IPS-18c (cell line): Measurements from ENCODE around the gene KRTAP4-6.
"Not testable (repeated sequence)": the region's sequence is repeated elsewhere in the genome, so short reads cannot be mapped to it uniquely, and the experiment has no call there.

ENCODE experiments used
- H3K4me3 ChIP-seq: 2 replicates; pipeline ENCODE4 v1.7.0; 2013; ENCODE audit warnings: low read depth, mild to moderate bottlenecking, low read length, moderate library complexity; ENCODE audit not compliant: insufficient read depth
- H3K9me3 ChIP-seq: one replicate; pipeline ENCODE4 v1.6.1; 2013; ENCODE audit warnings: mild to moderate bottlenecking, low read length, moderate library complexity; ENCODE audit not compliant: control insufficient read depth, insufficient read depth

The KRTAP4-6 gene

DNA sequence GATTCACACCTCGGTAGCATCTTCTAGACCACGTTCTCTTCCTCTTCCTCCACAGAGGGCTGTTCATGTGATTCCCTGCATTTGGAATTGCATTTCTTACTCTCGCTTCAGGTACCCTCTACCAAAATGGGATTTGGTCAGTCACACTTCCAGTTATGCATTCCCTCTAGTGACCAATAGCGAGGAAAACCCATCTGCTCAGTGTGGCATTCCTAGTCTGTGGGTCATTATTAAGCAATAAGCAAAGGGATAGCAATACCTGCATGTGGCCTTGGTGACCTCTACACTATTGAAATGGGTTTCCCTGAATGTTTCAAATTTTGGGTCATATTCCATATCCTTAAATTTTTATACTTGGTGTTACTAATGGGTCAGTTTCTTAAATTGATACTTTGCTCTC lies 9.7 kb upstream of the KRTAP4-6 start:
- H3K4me3 ChIP-seq = no peak overlapping the region

DNA sequence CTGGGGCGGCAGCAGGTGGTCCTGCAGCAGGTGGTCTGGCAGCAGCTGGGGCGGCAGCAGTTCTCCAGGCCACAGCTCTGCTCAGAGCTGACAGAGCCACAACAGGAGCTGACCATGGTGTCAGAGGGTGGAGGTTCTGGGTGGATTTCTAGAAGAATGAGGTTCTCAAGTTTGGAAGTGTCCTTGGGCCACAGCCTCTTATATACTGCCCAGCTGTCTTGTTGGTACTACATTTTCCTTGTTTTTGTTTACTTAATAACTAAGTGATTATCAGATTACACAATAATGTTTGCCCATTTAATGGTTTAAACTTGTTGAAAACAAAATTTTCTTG lies 9.3 kb upstream of the KRTAP4-6 start, which contains the start of gene KRTAP4-5:
KRTAP4-5 (minus strand) TSS at position 174 of the 334 bp plus-strand sequence; CDS start at position 116, 58 bp downstream.
- no peaks in the 10 kb centered on the region for H3K9me3 ChIP-seq

More for the DNA sequence above, 9.7 kb upstream of the KRTAP4-6 start:
- no peaks in the 10 kb centered on the region for H3K9me3 ChIP-seq

DNA sequence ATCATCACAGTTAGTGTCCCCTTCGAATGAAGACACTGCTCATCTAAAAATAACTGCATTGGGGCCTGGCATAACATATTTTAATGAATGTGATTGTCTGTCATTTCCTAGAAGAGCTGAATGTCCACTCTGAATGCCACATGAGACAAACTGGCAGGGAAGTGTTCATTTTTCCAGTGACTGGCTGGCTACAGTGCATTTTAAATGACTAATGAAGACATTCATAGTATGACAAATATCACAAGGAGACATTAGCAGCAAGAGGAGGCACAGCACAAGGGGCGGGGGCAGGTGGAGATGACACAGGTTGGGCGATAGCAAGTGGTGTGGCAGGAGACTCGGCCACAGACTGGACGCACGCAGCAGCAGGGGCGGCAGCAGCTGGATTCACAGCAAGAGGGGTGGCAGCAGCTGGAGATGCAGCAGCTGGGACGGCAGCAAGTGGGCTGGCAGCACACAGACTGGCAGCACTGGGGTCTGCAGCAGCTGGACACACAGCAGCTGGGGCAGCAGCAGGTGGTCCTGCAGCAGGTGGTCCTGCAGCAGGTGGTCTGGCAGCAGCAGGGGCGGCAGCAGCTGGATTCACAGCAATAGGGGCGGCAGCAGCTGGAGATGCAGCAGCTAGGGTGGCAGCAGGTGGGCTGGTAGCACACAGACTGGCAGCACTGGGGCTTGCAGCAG lies 8.8 kb upstream of the KRTAP4-6 start:
- not testable (repeated sequence) for H3K9me3 ChIP-seq, H3K4me3 ChIP-seq

More for the DNA sequence above, 9.3 kb upstream of the KRTAP4-6 start, which contains the start of gene KRTAP4-5:
- no peak within 1 kb of the TSS for H3K4me3 ChIP-seq

DNA sequence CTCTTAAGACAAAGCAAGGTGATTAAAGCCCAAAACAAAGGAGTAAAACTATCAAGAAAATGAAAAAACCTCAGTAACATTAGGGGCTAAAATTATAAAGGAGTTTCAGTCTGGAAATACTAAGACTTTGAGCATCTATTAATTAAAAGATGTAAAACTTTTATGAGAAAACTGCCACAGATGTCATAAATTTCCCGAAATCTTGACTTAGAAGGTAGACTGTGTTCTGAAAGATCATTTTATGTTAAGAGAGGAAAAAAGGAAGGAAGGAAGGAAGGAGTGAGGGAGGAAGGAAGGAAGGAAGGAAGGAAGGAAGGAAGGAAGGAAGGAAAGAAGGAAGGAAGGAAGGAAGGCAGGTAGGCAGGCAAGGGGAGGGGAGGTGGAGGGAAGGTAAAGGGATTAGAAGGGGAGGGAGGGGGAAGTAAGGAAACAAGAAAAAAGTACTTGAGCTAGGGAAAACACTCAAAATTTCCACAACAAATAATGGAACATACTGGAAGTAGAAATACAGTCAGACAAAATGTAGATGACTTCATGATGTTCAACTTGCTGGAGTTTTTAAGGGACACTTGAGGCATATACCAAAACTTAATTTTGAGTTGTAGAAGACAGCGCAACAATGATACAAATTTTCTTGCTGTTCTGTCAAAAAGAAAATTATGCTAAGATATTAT lies 7.3 kb upstream of the KRTAP4-6 start:
- Histone ChIP-seq H3K4me3 (no peak overlapping the region), H3K9me3 (no peaks in the 10 kb centered on the region)

DNA sequence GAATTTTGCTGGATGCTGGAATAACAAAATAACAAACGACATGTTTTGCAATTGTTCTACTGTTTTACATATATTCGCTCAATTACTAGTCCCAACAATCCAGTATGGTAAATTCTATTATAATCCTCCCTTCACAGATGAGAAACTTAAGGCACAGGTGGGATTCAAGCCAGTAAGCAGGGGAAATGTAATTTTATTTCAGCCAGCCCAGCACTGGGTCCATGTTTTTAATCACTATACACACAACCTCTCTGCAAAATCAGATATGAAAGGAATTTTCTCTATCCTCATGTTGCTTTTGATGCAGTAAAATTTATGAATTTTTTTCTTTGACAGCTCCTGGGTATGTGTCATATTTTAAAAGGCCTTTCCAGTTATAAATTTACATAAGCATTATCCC lies 4.9 kb upstream of the KRTAP4-6 start:
- Histone ChIP-seq H3K4me3 (no peak overlapping the region), H3K9me3 (peaks cover 2% of the 10 kb centered on the region)

DNA sequence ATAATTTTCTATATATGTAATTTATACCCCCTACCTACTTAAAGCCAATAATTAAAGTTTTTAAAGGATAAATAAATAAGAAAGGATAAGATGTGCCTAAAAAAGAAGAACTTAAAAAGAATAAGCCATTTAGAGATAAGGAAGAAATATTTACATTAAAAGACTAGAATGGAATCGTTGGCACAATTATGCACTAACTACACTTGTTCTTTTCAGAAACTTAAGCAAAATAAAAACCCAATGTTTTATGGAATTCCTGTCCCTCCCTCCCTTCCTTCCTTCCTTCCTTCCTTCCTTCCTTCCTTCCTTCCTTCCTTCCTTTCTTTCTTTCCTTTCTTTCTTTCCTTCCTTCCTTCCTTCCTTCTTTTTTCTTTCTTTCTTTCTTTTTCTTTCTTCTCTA lies 4.5 kb upstream of the KRTAP4-6 start:
- no peak overlapping the region for H3K4me3 ChIP-seq
- H3K9me3 ChIP-seq = peaks cover 5% of the 10 kb centered on the region

DNA sequence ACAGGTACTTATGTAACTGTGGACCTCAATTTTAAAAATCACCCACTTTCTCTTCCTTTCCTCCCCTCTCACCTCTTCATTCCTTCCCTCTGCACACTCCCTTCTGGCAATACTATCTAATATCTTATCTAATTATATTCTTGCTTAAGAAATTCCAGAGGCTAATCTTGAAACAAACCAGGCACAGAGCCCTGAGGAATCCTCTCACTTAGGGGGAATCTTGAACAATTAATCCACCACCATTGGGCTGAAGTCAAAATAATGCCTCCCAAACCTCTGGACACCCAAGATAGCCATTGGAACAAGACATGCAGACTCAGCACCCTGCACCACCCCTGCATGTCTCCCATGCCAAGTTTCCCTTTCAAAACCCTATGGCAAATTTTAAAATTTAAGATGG lies 1.0 kb upstream of the KRTAP4-6 start:
- Histone ChIP-seq H3K9me3 (peaks cover 5% of the 10 kb centered on the region), H3K4me3 (no peak overlapping the region)

DNA sequence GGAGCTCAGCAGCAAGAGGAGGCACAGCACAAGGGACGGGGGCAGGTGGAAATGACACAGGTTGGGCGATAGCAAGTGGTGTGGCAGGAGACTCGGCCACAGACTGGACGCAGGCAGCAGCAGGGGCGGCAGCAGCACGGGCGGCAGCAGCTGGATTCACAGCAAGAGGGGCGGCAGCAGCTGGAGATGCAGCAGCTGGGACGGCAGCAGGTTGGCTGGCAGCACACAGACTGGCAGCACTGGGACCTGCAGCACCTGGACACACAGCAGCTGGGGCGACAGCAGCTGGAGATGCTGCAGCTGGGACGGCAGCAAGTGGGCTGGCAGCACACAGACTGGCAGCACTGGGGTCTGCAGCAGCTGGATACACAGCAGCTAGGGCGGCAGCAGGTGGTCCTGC lies 479 bp downstream of the KRTAP4-6 start:
- not testable (repeated sequence) for H3K9me3 ChIP-seq, H3K4me3 ChIP-seq

DNA sequence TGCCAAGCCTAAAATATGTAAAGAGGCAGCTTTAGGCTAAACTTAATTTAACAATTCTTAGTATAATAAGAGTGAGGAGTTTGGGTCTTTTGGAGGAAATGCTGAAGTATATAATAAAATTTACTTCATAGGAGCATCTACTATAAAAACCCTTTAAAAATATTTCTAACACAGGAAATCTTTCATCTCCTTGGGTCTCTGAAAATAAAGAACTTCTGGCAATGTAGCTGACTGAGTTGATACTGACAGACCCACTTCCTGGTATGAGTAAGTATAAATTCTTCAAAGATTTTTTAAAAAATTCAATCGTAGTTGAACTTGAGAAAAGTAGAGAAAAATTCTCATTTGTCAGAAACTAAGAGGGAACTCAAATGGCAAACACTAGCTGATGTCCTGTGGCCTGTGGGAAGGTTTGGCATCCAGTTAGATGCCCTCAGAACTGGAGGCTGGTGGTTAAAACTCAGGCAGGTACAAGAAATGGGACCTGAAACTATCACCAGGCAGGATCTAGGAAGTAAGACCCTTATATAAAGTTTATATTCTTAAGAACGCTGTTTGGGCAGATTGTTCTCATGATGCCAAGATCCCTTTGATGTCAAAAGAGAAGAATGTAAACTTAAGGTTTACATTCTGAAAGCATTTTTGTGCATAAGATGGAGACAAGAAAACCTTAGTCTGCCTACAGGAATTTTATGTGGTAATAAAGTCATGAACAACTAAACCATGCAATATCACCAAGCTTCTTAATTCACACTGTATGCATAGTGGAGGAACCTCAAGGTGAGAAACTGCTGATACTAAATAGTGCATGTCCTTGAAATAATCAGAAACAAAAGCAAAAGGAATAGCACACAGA lies 6.2 kb downstream of the KRTAP4-6 start:
- H3K9me3 ChIP-seq = no peaks in the 10 kb centered on the region
- H3K4me3 ChIP-seq = no peak overlapping the region

DNA sequence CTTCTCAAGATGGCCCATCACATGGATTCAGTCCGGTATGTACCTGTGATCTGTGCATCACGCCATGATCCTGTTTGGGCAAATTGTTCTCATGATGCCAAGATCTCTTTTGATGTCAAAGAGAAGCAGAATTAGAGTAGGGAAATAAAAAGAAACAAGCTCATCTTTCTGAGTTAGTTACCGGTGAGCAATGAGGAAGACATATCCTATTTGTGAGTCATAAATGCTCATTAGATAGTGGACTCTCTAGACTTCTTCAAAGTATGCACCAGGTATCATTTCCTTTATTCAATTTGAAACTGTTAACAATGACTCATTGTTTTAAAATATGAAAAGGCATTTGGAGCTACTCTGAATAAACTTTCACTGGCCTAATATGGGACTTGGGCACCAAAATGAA lies 8.4 kb downstream of the KRTAP4-6 start:
- H3K4me3 ChIP-seq = no peak overlapping the region

DNA sequence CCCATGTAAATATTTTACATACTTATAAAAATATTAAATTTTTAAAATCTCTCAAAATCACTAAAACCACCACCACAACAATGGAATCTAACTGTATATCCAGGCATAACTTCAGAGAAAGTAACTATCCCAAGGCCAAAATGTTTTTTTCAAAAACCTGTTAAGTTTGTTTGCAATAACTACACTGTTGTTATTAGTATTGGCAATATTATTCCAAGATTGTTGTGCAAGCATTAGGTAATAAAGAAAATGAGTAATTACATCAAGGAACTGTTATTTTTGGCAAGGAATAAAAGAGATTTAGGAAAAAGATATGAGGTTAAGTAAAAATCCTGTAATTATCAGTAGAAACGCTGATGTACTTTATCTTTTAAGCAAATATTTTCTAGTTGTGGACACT lies 13.0 kb downstream of the KRTAP4-6 start:
- Histone ChIP-seq H3K9me3 (no peaks in the 10 kb centered on the region), H3K4me3 (no peak overlapping the region)

More for the DNA sequence above, 8.4 kb downstream of the KRTAP4-6 start:
- no peaks in the 10 kb centered on the region for H3K9me3 ChIP-seq

DNA sequence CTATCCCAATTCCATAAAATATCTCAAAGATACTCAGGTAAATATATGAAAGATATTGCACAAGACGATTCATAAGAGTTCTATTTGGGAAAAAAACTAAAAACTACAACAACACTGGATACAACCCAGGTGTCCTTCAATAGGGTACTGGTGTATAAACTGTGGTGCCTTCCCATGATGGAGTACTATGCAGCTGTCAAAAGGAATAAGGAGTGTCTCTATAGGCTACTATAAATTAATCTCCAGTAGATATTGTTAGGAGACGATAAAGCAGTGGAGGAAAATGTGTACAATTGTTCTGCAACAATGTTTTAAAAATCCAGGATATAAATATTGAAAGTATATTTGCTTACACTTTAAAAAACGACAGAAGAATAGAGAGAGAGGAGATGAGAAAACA lies 13.9 kb downstream of the KRTAP4-6 start:
- H3K4me3 ChIP-seq = no peak overlapping the region

DNA sequence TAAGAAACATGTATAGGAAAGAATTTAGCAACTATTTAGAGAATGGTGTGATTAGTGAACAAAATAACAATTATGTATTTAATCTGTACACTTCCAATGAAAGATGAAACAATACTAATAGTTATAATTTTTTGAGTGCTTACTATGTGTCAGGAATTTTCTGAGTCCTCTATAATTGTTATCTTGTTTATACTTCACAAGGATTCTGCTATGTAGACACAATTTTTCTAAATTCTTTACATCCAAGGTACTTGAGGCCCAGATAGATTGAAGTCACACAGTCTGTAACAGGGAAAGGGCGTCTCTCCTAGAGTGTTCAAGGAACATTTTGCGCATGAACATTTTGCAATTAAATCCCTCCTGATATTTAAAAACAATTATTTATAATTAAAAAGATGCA lies 15.3 kb downstream of the KRTAP4-6 start:
- no peak overlapping the region for H3K4me3 ChIP-seq
- no peaks in the 10 kb centered on the region for H3K9me3 ChIP-seq

More for the DNA sequence above, 13.9 kb downstream of the KRTAP4-6 start:
- H3K9me3 ChIP-seq = no peaks in the 10 kb centered on the region

DNA sequence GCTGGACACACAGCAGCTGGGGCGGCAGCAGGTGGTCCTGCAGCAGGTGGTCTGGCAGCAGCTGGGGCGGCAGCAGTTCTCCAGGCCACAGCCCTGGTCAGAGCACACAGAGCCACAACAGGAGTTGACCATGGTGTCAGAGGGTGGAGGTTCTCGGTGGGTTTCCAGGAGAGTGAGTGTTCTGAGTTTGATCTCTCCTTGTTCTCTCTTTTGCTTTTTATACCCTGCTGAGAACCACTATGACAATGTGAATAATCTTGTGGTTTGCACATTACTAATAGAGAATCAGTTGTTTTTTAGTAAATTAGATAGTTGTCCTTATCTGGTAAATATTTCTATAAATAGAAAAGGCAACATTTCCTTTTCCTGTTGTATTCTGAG lies 16.4 kb downstream of the KRTAP4-6 start, which contains the start of gene KRTAP4-12:
KRTAP4-12 (minus strand) TSS at position 192 of the 381 bp plus-strand sequence; CDS start at position 132, 60 bp downstream.
- H3K9me3 ChIP-seq, H3K4me3 ChIP-seq: not testable (repeated sequence)

DNA sequence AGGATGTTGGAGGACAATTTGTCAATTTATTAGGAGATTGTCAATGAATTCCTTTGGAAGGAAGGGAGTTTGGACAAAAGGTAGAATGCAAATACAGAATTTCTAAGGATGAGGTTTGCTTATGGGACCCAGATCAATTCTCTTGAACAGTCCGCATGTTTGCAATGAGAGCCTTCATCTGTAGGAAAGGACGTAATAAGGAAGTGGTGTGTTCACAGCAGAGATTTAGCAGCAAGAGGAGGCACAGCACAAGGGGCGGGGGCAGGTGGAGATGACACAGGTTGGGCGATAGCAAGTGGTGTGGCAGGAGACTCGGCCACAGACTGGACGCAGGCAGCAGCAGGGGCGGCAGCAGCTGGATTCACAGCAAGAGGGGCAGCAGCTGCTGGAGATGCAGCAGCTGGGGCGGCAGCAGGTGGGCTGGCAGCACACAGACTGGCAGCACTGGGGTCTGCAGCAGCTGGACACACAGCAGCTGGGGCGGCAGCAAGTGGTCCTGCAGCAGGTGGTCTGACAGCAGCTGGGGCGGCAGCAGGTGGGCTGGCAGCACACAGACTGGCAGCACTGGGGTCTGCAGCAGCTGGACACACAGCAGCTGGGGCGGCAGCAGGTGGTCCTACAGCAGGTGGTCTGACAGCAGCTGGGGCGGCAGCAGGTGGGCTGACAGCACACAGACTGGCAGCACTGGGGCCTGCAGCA lies 16.9 kb downstream of the KRTAP4-6 start:
- not testable (repeated sequence) for H3K4me3 ChIP-seq, H3K9me3 ChIP-seq

DNA sequence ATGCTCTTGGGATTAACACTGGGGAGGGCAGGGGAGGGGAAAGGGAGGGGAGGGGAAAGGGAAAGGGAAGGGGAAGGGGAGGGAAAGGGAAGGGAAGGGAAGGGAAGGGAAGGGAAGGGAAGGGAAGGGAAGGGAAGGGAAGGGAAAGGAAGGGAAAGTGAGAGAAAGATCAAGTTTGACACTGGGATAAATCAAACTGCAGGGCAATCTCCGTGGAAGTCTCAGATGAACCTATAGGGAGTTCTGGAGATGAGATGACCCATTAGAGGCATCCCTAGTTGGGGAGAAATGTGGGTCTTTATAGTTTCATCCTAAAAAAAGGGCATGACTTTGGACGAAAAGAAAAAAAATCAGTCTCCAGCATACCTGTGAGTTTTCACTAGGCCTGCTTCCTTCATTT lies 18.6 kb downstream of the KRTAP4-6 start:
- no peaks in the 10 kb centered on the region for H3K9me3 ChIP-seq
- no peak overlapping the region for H3K4me3 ChIP-seq
